ENCODE data around the gene AOPEP. TPM values are rescaled to one million over a fixed set of nuclear protein-coding genes. Genes with fewer than 3 reads are reported as not detected.

AOPEP gene
- total and polyA plus RNA-seq, 2 of the 13 experiments (the other 11 are each of a cell fraction or from before 2014, with no cell fraction given): 22.2 to 41.6 TPM

GRCh38 chr9:94971378-94972131 lies 245.1 kb downstream of the AOPEP start (continued):
- peak; percentile 90 for TF ChIP-seq PATZ1 (CRISPR knock-in tag; IDR thresholded peaks at IDR 0.05)
- TF ChIP-seq THAP11 (CRISPR knock-in tag; IDR thresholded peaks at IDR 0.05): peak; percentile 50; the same call in 1 of the 2 replicates
- TF ChIP-seq DMAP1 (CRISPR knock-in tag; IDR thresholded peaks at IDR 0.05): peak; percentile 51; the same call in 1 of the 2 replicates
- peak; percentile 39; the same call in 1 of the 2 replicates for TF ChIP-seq ETV5 (CRISPR knock-in tag; IDR thresholded peaks at IDR 0.05; ENCODE audit: borderline replicate concordance)
- peak; percentile 97 for TF ChIP-seq GFI1 (CRISPR knock-in tag; IDR thresholded peaks at IDR 0.05; ENCODE audit: borderline replicate concordance)
- TF ChIP-seq TEAD3 (CRISPR knock-in tag; optimal IDR thresholded peaks at IDR 0.05; ENCODE audit: borderline replicate concordance): peak; percentile 67
- TF ChIP-seq NR2F1 (CRISPR knock-in tag; IDR thresholded peaks at IDR 0.05): peak in 1 of 2 experiments; percentile 58; a peak in 2 of 4 replicates
- TF ChIP-seq GATAD2A (CRISPR knock-in tag; IDR thresholded peaks at IDR 0.05): peak; percentile 91
- peak; percentile 94 for TF ChIP-seq BHLHE40 (IDR thresholded peaks at IDR 0.05; ENCODE audit: low read length)
- TF ChIP-seq BRF2 (CRISPR knock-in tag; IDR thresholded peaks at IDR 0.05): no peak
- no peak for TF ChIP-seq ZNF446 (CRISPR knock-in tag; IDR thresholded peaks at IDR 0.05)
- no peak for TF ChIP-seq RELA (CRISPR knock-in tag; IDR thresholded peaks at IDR 0.05)
- peak; percentile 62; the same call in 1 of the 2 replicates for TF ChIP-seq ZFP1 (CRISPR knock-in tag; IDR thresholded peaks at IDR 0.05)
- TF ChIP-seq MIXL1 (CRISPR knock-in tag; IDR thresholded peaks at IDR 0.05): peak; percentile 80
- TF ChIP-seq ZNF501 (CRISPR knock-in tag; IDR thresholded peaks at IDR 0.05): peak; percentile 45; the same call in 1 of the 2 replicates
- TF ChIP-seq, protein P1, sequence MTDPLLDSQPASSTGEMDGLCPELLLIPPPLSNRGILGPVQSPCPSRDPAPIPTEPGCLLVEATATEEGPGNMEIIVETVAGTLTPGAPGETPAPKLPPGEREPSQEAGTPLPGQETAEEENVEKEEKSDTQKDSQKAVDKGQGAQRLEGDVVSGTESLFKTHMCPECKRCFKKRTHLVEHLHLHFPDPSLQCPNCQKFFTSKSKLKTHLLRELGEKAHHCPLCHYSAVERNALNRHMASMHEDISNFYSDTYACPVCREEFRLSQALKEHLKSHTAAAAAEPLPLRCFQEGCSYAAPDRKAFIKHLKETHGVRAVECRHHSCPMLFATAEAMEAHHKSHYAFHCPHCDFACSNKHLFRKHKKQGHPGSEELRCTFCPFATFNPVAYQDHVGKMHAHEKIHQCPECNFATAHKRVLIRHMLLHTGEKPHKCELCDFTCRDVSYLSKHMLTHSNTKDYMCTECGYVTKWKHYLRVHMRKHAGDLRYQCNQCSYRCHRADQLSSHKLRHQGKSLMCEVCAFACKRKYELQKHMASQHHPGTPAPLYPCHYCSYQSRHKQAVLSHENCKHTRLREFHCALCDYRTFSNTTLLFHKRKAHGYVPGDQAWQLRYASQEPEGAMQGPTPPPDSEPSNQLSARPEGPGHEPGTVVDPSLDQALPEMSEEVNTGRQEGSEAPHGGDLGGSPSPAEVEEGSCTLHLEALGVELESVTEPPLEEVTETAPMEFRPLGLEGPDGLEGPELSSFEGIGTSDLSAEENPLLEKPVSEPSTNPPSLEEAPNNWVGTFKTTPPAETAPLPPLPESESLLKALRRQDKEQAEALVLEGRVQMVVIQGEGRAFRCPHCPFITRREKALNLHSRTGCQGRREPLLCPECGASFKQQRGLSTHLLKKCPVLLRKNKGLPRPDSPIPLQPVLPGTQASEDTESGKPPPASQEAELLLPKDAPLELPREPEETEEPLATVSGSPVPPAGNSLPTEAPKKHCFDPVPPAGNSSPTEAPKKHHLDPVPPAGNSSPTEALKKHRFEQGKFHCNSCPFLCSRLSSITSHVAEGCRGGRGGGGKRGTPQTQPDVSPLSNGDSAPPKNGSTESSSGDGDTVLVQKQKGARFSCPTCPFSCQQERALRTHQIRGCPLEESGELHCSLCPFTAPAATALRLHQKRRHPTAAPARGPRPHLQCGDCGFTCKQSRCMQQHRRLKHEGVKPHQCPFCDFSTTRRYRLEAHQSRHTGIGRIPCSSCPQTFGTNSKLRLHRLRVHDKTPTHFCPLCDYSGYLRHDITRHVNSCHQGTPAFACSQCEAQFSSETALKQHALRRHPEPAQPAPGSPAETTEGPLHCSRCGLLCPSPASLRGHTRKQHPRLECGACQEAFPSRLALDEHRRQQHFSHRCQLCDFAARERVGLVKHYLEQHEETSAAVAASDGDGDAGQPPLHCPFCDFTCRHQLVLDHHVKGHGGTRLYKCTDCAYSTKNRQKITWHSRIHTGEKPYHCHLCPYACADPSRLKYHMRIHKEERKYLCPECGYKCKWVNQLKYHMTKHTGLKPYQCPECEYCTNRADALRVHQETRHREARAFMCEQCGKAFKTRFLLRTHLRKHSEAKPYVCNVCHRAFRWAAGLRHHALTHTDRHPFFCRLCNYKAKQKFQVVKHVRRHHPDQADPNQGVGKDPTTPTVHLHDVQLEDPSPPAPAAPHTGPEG (CRISPR knock-in tag; IDR thresholded peaks at IDR 0.05): no peak
- TF ChIP-seq ZBTB25 (CRISPR knock-in tag; IDR thresholded peaks at IDR 0.05): peak; percentile 75; the same call in 1 of the 2 replicates
- peak; percentile 98 for TF ChIP-seq HNF4A (CRISPR knock-in tag; IDR thresholded peaks at IDR 0.05)
- TF ChIP-seq FOSL2 (CRISPR knock-in tag; IDR thresholded peaks at IDR 0.05): peak; percentile 62
- TF ChIP-seq NCOR1 (IDR thresholded peaks at IDR 0.05; ENCODE audit: borderline replicate concordance, low read length): peak; percentile 94
- peak; percentile 82; the same call in 1 of the 2 replicates for TF ChIP-seq ZNF205 (CRISPR knock-in tag; IDR thresholded peaks at IDR 0.05)
- TF ChIP-seq IRF2 (CRISPR knock-in tag; IDR thresholded peaks at IDR 0.05): peak; percentile 68
